Activated CD8-positive, alpha-beta memory T cell treated with anti-CD3 and anti-CD28 coated beads, Interleukin-2, amount 50 U/mL, for 24 hours (primary cell): ENCODE results near the gene LDB1.

Experiments
- DNase-seq: peaks from one replicate; pipeline ENCODE4 v3.0.0-alpha.2; 2020; ENCODE audit errors: extremely low read depth

The LDB1 gene, protein sequence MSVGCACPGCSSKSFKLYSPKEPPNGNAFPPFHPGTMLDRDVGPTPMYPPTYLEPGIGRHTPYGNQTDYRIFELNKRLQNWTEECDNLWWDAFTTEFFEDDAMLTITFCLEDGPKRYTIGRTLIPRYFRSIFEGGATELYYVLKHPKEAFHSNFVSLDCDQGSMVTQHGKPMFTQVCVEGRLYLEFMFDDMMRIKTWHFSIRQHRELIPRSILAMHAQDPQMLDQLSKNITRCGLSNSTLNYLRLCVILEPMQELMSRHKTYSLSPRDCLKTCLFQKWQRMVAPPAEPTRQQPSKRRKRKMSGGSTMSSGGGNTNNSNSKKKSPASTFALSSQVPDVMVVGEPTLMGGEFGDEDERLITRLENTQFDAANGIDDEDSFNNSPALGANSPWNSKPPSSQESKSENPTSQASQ

DNA sequence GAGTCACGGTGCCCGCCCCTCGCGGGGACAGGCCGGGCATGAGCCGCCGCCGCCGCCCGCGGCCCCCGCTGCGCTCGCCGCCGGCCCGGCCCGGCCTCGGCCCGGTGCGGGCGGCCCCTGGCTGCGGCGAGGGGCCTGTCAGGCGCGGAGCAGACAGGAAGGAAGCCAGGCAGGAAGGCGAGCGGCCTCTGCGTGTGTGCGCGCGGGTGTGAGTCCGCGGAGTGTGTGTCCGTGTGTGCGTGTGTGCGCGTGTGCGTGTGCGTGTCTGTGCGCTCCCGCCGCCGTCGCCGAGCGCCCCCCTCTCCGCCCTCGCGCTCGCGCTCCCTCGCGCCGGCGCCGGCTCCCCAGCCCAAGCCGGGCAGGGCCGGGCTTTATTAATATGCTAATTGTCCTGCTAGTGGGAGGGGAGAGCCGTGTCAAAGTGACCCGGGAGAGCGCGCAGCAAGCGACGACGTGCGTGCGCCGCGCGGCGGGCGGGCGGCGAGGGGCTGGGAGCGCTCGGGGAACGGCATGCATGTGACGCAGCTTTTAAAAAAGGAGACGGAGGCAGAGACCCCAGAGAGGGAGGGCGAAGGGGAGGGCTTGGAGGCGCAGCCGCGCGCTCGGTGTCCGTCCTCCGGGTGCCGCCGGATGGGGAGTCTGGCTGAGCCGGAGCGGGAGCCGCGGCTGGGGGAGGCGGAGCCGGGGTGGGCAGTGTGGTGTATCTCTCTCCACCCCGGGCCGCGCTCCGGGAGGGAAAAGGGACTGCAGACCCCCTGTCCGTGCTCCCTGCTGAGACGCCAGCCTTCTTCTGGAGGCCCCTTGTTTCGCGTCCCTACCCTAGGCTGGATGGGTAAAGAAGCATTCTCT lies at the start of gene LDB1:
LDB1 (minus strand) TSS at position 227 of the 849 bp plus-strand sequence. CDS start 258 bp downstream, outside the sequence.
- DNase-seq: no peak

- DNase-seq: no peak
These were observed 47.7 kb upstream of the LDB1 start for GRCh38 chr10:102167861-102168260.

DNA sequence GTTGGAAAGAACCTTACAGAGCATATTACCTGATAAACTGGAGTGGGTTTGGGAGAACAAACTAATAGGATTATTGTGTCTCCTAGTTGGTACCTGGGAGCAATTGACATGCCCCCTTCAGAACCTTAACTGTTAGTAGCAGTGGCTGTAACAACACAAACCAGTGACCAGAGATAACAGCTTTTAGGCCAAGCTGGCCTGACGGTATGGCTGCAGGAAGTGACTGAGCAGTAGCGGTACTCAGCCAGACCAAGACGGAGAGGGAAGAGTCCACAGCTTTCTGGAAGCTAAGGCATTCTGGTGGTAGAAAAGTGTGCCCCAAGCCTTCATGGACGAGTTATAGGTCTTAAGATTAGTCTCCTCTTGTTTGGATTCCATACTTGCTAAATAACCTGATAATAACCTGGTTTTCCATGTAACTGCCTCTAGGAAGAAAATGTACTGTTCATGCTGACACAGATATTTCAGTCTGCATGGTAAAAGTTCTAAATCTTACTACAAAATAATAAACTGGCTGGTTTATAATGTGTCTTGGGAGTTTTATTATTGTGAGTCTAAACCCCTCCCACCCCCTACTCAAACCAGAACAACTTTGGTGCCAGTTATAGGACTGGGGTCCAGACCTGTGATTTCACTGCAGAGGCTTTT lies 43.3 kb upstream of the LDB1 start:
- no peak for DNase-seq

DNA sequence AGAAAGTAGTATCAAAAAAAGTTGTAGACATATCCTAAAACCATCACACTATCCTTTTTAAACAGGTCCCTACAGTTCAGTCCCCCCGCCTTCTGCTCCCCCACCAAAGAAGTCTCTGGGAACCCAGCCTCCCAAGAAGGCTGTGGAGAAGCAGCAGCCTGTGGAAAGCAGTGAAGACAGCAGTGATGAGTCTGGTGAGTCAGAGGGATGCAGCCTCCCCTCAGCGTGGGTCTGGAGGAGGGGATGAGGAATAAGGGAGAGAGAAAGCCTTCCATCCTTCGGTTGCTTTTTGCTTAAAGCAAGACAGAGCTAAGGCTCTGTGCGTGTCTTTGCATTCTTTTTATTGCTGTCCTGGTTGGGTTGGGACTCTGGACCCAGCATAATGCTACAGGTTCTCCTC lies 39.7 kb upstream of the LDB1 start:
- no peak for DNase-seq

GRCh38 chr10:102159051-102159597 lies 39.0 kb upstream of the LDB1 start:
- no peak for DNase-seq

DNA sequence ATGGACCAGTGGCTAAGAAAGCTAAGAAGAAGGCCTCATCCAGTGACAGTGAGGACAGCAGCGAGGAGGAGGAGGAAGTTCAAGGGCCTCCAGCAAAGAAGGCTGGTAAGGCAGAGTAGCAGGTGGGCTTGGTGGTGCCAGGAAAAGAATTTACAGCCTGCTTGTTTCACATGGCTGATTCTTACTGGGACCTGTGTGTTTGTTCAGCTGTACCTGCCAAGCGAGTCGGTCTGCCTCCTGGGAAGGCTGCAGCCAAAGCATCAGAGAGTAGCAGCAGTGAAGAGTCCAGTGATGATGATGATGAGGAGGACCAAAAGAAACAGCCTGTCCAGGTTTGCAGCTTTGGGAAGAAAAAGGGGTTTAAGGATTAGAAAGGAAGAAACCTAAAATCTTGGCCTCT lies 37.1 kb upstream of the LDB1 start:
- DNase-seq: no peak

DNA sequence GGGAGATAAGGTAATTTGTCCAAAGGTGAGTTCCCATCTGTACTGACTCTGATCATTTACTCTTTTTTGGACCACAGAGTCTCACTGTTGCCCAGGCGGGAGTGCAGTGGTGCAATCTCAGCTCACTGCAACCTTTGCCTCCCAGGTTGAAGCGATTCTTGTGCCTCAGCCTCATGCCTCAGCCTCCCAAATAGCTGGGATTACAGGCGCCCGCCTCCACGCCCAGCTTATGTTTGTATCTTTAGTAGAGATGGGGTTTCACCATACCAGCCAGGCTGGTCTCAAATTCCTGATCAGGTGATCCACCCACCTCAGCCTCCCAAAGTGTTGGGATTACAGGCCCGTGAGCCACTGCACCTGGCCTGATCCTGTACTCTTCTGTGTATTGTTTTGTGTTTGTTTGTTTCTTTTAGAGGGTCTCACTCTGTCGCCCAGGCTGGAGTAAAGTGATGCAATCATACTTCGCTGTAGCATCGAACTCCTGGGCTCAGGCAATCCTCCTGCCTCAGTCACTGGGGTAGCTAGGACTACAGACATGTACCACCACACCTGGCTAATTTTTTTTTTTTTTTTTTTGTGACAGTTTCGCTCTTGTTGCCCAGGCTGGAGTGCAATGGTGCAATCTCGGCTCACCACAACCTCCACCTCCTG lies 34.4 kb upstream of the LDB1 start:
- no peak for DNase-seq

DNA sequence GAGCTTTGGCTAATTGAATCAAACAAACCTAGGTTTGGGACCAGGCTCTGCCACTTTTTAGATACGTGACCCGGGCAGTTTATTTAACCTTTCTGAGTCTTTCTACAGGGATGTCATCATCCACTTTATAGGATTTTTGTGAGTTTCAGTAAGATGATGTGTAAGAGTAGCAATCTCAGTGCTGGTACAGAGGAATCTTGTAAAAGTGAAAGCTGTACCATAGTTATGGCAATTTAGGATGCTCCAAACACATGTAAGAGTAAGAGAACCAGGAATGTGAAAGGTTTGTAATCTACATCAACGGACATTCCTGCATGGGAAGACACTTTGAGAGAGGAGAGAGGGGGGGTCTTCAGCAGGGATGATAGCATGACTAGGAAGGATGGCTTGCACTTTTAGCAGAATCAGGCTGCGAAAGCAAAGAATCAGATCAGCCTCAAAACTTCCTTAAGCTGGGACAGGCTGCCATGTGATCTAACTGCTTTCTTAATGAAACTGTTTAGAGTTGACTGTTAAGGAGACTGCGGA lies 33.0 kb upstream of the LDB1 start:
- no peak for DNase-seq

DNA sequence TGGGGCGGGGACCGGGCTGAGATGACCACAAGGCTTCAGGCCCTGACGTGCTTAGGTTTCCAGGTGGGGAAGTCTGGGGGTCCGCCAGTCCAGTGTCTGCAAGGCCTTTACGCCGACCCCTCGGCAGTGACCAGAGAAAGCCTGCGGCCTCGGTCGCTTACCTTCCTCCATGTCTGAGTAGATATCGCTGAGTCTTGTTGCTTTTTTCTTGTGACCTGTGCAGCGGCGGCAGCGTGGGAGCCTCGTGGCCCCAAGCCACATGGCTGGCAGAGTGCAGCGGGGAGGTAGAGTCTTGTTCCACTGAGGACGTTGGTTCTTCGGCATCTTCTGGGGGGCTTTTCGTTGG lies 32.4 kb upstream of the LDB1 start:
- DNase-seq: peak; percentile 34

DNA sequence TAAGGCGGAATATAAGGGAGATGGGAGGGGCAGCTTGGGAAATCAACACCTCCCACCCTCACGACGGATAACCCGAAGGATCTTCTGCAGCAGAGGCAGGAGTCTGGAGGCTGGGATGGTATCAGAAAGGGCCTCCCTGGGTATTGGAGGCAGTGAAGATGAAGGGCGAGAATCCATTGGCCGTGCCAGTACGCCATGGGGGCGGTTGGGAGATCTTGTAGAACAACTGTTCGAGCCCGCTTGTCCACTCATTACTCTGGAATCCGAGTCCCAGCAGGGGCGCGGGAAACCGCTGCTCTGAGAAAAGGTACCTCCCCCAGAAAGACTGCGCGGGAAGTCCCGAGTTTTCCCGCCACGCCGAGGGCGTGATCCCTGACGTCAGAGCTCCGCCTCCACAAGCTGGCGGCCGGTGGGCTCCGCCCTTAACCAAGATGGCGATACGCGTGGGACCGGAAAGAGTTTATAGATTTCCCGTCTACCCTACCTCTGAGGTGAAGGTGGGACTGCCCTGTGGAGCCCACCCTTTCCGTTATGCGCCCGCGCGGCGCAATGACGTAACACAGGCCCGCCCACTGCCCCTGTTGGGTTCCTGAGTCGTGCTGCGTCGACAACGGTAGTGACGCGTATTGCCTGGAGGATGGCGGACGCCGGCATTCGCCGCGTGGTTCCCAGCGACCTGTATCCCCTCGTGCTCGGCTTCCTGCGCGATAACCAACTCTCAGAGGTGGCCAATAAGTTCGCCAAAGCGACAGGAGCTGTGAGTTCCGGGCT lies 31.8 kb upstream of the LDB1 start, which contains the start of gene NOLC1:
NOLC1 (plus strand) TSS at position 616 of the 771 bp plus-strand sequence; CDS start at position 638, 22 bp downstream.
- DNase-seq: peak; percentile 98

- DNase-seq: no peak
These were observed 31.0 kb upstream of the LDB1 start for GRCh38 chr10:102150970-102151773.

GRCh38 chr10:102148275-102148674 lies 28.1 kb upstream of the LDB1 start:
- no peak for DNase-seq

DNA sequence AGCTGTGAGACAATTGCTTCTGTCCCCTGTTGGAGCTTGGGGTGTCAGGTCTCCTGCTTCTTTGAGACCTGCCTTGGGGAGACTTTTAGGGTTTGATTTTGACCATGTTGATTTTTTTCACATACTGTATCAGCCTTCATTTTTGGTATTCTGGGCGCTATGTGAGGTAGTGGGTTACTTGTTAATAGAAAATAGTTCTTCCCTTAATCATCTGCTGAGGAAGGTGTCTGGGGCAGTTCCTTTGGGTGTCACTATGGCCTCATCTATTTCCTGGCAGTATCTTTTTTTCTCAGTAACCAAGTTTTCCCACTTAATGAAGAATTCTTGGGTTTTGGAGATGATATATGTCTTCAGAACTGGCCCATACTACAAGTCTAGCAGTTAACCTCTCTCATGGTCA lies 27.4 kb upstream of the LDB1 start:
- DNase-seq: no peak

DNA sequence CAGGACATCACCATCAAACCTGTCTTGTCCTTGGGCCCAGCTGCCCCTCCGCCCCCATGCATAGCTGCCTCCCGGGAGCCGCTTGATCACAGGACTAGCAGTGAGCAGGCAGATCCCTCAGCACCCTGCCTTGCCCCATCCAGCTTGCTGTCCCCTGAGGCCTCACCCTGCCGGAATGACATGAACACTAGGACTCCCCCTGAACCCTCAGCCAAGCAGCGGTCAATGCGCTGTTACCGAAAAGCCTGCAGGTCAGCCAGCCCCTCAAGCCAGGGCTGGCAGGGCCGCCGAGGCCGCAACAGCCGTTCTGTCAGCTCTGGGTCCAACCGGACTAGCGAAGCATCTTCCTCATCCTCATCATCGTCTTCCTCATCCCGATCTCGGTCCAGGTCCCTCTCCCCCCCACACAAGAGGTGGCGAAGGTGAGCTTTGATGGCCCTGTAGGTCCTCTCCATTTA lies 26.8 kb upstream of the LDB1 start:
- DNase-seq: no peak

DNA sequence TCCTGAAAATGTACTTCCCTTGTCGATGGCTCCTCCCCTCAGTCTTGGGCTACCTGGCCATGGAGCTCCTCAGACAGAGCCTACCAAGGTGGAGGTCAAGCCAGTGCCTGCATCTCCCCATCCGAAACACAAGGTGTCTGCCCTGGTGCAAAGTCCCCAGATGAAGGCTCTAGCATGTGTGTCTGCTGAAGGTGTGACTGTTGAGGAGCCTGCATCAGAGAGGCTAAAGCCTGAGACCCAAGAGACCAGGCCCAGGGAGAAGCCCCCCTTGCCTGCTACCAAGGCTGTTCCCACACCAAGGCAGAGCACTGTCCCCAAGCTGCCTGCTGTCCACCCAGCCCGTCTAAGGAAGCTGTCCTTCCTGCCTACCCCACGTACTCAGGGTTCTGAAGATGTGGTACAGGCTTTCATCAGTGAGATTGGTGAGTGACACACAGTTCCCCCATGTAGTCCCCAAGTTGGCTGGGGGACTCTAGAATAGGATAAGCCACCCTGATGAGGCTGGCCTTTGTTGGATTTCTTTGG lies 21.5 kb upstream of the LDB1 start:
- DNase-seq: no peak

DNA sequence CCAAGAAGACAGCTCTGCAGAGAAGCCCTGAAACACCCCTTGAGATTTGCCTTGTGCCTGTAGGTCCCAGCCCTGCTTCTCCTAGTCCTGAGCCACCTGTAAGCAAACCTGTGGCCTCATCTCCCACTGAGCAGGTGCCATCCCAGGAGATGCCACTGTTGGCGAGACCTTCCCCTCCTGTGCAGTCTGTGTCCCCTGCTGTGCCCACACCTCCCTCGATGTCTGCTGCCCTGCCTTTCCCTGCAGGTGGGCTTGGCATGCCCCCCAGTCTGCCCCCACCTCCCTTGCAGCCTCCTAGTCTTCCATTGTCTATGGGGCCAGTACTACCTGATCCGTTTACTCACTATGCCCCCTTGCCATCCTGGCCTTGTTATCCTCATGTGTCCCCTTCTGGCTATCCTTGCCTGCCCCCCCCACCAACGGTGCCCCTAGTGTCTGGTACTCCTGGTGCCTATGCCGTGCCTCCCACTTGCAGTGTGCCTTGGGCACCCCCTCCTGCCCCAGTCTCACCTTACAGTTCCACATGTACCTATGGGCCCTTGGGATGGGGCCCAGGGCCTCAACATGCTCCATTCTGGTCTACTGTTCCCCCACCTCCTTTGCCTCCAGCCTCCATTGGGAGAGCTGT lies 20.9 kb upstream of the LDB1 start:
- DNase-seq: no peak

DNA sequence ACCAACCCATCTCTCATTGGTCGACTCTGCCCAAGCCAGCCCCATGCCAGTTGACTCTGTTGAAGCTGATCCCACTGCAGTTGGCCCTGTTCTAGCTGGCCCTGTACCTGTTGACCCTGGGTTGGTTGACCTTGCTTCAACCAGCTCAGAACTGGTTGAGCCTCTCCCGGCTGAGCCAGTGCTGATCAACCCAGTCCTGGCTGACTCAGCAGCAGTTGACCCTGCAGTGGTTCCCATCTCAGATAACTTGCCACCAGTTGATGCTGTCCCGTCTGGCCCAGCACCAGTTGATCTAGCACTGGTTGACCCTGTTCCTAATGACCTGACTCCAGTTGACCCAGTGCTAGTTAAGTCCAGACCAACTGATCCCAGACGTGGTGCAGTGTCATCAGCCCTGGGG lies 20.1 kb upstream of the LDB1 start:
- no peak for DNase-seq

DNA sequence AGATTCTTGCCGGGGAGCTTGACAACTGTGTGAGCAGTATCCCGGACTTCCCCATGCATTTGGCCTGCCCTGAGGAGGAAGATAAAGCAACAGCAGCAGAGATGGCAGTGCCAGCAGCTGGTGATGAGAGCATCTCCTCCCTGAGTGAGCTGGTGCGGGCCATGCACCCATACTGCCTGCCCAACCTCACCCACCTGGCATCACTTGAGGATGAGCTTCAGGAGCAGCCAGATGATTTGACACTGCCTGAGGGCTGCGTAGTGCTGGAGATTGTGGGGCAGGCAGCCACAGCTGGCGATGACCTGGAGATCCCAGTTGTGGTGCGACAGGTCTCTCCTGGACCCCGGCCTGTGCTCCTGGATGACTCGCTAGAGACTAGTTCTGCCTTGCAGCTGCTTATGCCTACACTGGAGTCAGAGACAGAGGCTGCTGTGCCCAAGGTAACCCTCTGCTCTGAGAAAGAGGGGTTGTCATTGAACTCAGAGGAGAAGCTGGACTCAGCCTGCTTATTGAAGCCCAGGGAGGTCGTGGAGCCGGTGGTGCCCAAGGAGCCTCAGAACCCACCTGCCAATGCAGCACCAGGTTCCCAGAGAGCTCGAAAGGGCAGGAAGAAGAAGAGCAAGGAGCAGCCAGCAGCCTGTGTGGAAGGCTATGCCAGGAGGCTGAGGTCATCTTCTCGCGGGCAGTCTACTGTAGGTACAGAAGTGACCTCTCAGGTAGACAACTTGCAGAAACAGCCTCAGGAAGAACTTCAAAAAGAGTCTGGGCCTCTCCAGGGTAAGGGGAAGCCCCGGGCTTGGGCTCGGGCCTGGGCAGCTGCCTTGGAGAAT lies 19.3 kb upstream of the LDB1 start:
- no peak for DNase-seq
